H1 (cell line): ENCODE data around the gene IL16. TPM values are rescaled to one million over a fixed set of nuclear protein-coding genes. Genes with fewer than 3 reads are reported as not detected.
A peak's percentile ranks its signal among the peaks of the same experiment; 100 is the strongest.

Source experiments
- CTCF ChIA-PET: fragments of 300-600 bp; sonication (Branson Sonifier 250); formaldehyde crosslinking; loops from one replicate; lab custom pipeline; 2021; ENCODE audit not compliant: partially characterized antibody; lab: Charles Lee
- POLR2A ChIA-PET: fragments of 300-600 bp; sonication (Branson Sonifier 250); formaldehyde crosslinking; loops from one replicate; lab custom pipeline; 2021; ENCODE audit warnings: inconsistent platforms; ENCODE audit not compliant: partially characterized antibody; lab: Charles Lee
- DNase-seq, 2 experiments: peaks; one replicate each; pipeline versions ENCODE4 v3.0.0 to v3.0.0-alpha.2; 2010 to 2022; ENCODE audit warnings: low spot score in 2 of 2, low read depth in 1 of 2, mixed read lengths in 1 of 2
- FAIRE-seq: peaks from 2 replicates; lab custom pipeline; 2011; peaks lifted over from hg19 to GRCh38; lab: Jason Lieb, UNC
- H2AFZ ChIP-seq: 2 replicates; pipeline ENCODE4 v1.8.1; 2012; ENCODE audit warnings: low read length, inconsistent platforms
- H2AK5ac ChIP-seq: 2 replicates; pipeline ENCODE4 v1.6.1; 2013; ENCODE audit warnings: low read depth, low read length
- H2BK120ac ChIP-seq: replicated peaks from 2 replicates; pipeline ENCODE3; 2013; ENCODE audit warnings: low read depth, low read length, inconsistent platforms
- H2BK12ac ChIP-seq: 2 replicates; pipeline ENCODE4 v1.6.1; 2013; ENCODE audit warnings: low read depth, low read length
- H2BK15ac ChIP-seq: 2 replicates; pipeline ENCODE4 v1.6.1; 2013; ENCODE audit warnings: low read length
- H2BK20ac ChIP-seq: 2 replicates; pipeline ENCODE4 v1.6.1; 2013; ENCODE audit warnings: low read length
- H2BK5ac ChIP-seq: 2 replicates; pipeline ENCODE4 v1.6.1; 2013; ENCODE audit warnings: low read depth, low read length
- H3K14ac ChIP-seq: 2 replicates; pipeline ENCODE4 v1.6.1; 2013; ENCODE audit warnings: inconsistent platforms; ENCODE audit not compliant: insufficient read length
- H3K18ac ChIP-seq: 2 replicates; pipeline ENCODE4 v1.6.1; 2013; ENCODE audit warnings: low read length; ENCODE audit errors: extremely low read depth
- H3K23ac ChIP-seq: 2 replicates; pipeline ENCODE4 v1.6.1; 2013; ENCODE audit warnings: inconsistent platforms; ENCODE audit not compliant: insufficient read length
- H3K23me2 ChIP-seq: 2 replicates; pipeline ENCODE4 v1.6.1; 2013; ENCODE audit warnings: low read depth, low read length
- H3K27ac ChIP-seq: 2 replicates; pipeline ENCODE4 v1.6.1; 2011; ENCODE audit warnings: low read depth, low read length, inconsistent platforms
- H3K27me3 ChIP-seq, 4 experiments: replicated peaks in 1 of 4; 1 replicate in 1 of 4; 2 replicates in 3 of 4; pipeline versions ENCODE4 v1.6.1 to v1.8.1; 2011 to 2013; ENCODE audit warnings: low read length in 3 of 4, mild to moderate bottlenecking in 3 of 4, inconsistent platforms in 2 of 4, mixed read lengths in 2 of 4, moderate library complexity in 1 of 4; ENCODE audit not compliant: control insufficient read depth in 3 of 4, insufficient read depth in 3 of 4; ENCODE audit errors: extremely low read depth in 1 of 4
- H3K36me3 ChIP-seq, 4 experiments: 2 replicates each; pipeline versions ENCODE4 v1.6.1 to v1.8.1; 2011 to 2013; ENCODE audit warnings: mild to moderate bottlenecking in 4 of 4, low read length in 3 of 4, moderate library complexity in 2 of 4, control low read depth in 1 of 4, inconsistent platforms in 1 of 4; ENCODE audit not compliant: insufficient read depth in 4 of 4, control insufficient read depth in 2 of 4
- H3K4ac ChIP-seq: replicated peaks from 2 replicates; pipeline ENCODE3; 2013; ENCODE audit warnings: low read length, low read depth, mixed read lengths, inconsistent platforms; ENCODE audit not compliant: insufficient read length
- H3K4me1 ChIP-seq, 4 experiments: replicated peaks in 1 of 4; 1 replicate in 1 of 4; 2 replicates in 3 of 4; pipeline versions ENCODE4 v1.6.1 to v1.8.1; 2011 to 2013; ENCODE audit warnings: low read length in 3 of 4, inconsistent platforms in 2 of 4, mixed read lengths in 1 of 4; ENCODE audit not compliant: insufficient read depth in 4 of 4, control insufficient read depth in 3 of 4
- H3K4me2 ChIP-seq, 2 experiments: 2 replicates each; pipeline versions ENCODE4 v1.6.1 to v1.8.1; 2011 to 2013; ENCODE audit warnings: low read depth in 2 of 2, low read length in 2 of 2, control low read depth in 1 of 2, inconsistent platforms in 1 of 2, mild to moderate bottlenecking in 1 of 2; ENCODE audit not compliant: insufficient read depth in 1 of 2
- H3K4me3 ChIP-seq, 4 experiments: fragments of 200-600, 300-600 bp in 1 of 4; sonication (generic), shearing (Covaris generic), sonication (Bioruptor Twin) in 1 of 4; 2 replicates each; pipeline versions ENCODE4 v1.5.1 to v1.8.1; 2011 to 2016; ENCODE audit warnings: low read length in 4 of 4, low read depth in 3 of 4, control low read depth in 2 of 4, inconsistent platforms in 2 of 4, mild to moderate bottlenecking in 2 of 4, mixed read lengths in 1 of 4, moderate library complexity in 1 of 4; ENCODE audit not compliant: insufficient read depth in 2 of 4; ENCODE audit errors: extremely low read depth in 1 of 4
- H3K56ac ChIP-seq: replicated peaks from 2 replicates; pipeline ENCODE3; 2013; ENCODE audit warnings: low read depth, mild to moderate bottlenecking, mixed read lengths, low read length, inconsistent platforms; ENCODE audit not compliant: insufficient read length
- H3K79me1 ChIP-seq: 2 replicates; pipeline ENCODE4 v1.6.1; 2013; ENCODE audit warnings: low read depth, low read length, control low read depth
- H3K79me2 ChIP-seq, 2 experiments: 2 replicates each; pipeline versions ENCODE4 v1.6.1 to v1.8.1; 2012 to 2013; ENCODE audit warnings: low read length in 2 of 2, mild to moderate bottlenecking in 2 of 2, inconsistent platforms in 1 of 2; ENCODE audit not compliant: insufficient read depth in 2 of 2, control insufficient read depth in 1 of 2
- H3K9ac ChIP-seq, 4 experiments: replicated peaks in 1 of 4; 1 replicate in 1 of 4; 2 replicates in 3 of 4; pipeline versions ENCODE4 v1.6.1 to v1.8.1; 2011 to 2013; ENCODE audit warnings: low read depth in 3 of 4, low read length in 3 of 4, control low read depth in 2 of 4, mild to moderate bottlenecking in 2 of 4, moderate library complexity in 2 of 4, inconsistent platforms in 1 of 4; ENCODE audit errors: extremely low read depth in 1 of 4
- H3K9me3 ChIP-seq, 2 experiments: 2 replicates each; pipeline versions ENCODE4 v1.6.1 to v1.8.1; 2012 to 2013; ENCODE audit warnings: mild to moderate bottlenecking in 2 of 2, moderate library complexity in 2 of 2, control low read depth in 1 of 2, inconsistent platforms in 1 of 2, low read depth in 1 of 2, low read length in 1 of 2, mixed read lengths in 1 of 2; ENCODE audit not compliant: insufficient read depth in 2 of 2
- H4K20me1 ChIP-seq, 2 experiments: replicated peaks in 1 of 2; 2 replicates each; pipeline versions ENCODE3 to v1.8.1; 2011 to 2013; ENCODE audit warnings: inconsistent platforms in 2 of 2, low read length in 2 of 2, mild to moderate bottlenecking in 1 of 2; ENCODE audit not compliant: insufficient read depth in 2 of 2, control insufficient read depth in 1 of 2
- H4K5ac ChIP-seq: 2 replicates; pipeline ENCODE4 v1.6.1; 2013; ENCODE audit warnings: low read length, low read depth, mixed read lengths, inconsistent platforms; ENCODE audit not compliant: insufficient read length
- H4K8ac ChIP-seq: 2 replicates; pipeline ENCODE4 v1.8.0; 2013; ENCODE audit warnings: mild to moderate bottlenecking, moderate library complexity, low read length, inconsistent platforms; ENCODE audit not compliant: insufficient read depth; ENCODE audit errors: extremely low read depth
- H4K91ac ChIP-seq: replicated peaks from 2 replicates; pipeline ENCODE3; 2013; ENCODE audit warnings: low read length, mixed read lengths, inconsistent platforms; ENCODE audit not compliant: insufficient read length
- KDM5A ChIP-seq: fragments of 200-600 bp; IDR thresholded peaks from 2 replicates; pipeline ENCODE4 v1.7.1; 2012; ENCODE audit warnings: mild to moderate bottlenecking, low read length, inconsistent platforms, mixed read lengths
- NANOG ChIP-seq: IDR thresholded peaks from 2 replicates; pipeline ENCODE4 v1.6.1; 2011; ENCODE audit warnings: low read length, low read depth, mild to moderate bottlenecking, inconsistent platforms; ENCODE audit not compliant: insufficient read depth, poor library complexity, severe bottlenecking
- PHF8 ChIP-seq: fragments of 200-600 bp; sonication (generic); conservative IDR thresholded peaks from 2 replicates; pipeline ENCODE4 v1.7.1; 2012; ENCODE audit warnings: low read depth, mild to moderate bottlenecking, inconsistent platforms, low read length, moderate library complexity
- POLR2A ChIP-seq, 2 experiments: IDR thresholded peaks; 1 replicate in 1 of 2; 2 replicates in 1 of 2; pipeline ENCODE4 v1.6.1; 2011; ENCODE audit warnings: low read depth in 2 of 2, low read length in 2 of 2, mild to moderate bottlenecking in 2 of 2; ENCODE audit errors: control extremely low read depth in 1 of 2
- WGBS, 2 experiments: shearing (Covaris generic) in 1 of 2; methylation state at CpG; one replicate each; pipeline versions ENCODE4 v1.1.6 to v1.1.7; 2013 to 2015; ENCODE audit warnings: low lambda C conversion rate in 2 of 2, mixed read lengths in 2 of 2, inconsistent platforms in 1 of 2, low coverage in 1 of 2, missing lambda C conversion rate in 1 of 2; ENCODE audit not compliant: insufficient replicate concordance in 2 of 2, insufficient coverage in 1 of 2, insufficient read length in 1 of 2; ENCODE audit errors: extremely low coverage in 1 of 2, missing lambda C conversion rate in 1 of 2; 5-methylcytosine and 5-hydroxymethylcytosine counted together
- polyA plus RNA-seq, 7 experiments: library from polyadenylated mRNA; depleted of rRNA in 3 of 7; stranded (reverse) in 5 of 7; unstranded in 2 of 7; fragments of >200 nt in 5 of 7; fragments of 200-250 nt in 2 of 7; gene quantifications; 1 replicate in 5 of 7; 2 replicates in 1 of 7; 4 replicates in 1 of 7; pipeline versions ENCODE4 v1.2.1 to v1.2.3, GENCODE V29; 2011 to 2013; ENCODE audit warnings: missing spikeins in 2 of 7, mixed read lengths in 2 of 7
- total RNA-seq: library from RNA; stranded (reverse); fragmentation: NEBNext Ultra II Directional; extraction: Animal tissue kit (Norgen Biotek cat#: 25700); gene quantifications from 2 replicates; pipeline ENCODE4 v1.2.1, GENCODE V29; 2021

Gene IL16
- total and polyA plus RNA-seq, 2 of the 8 experiments (the other 6 are each of a cell fraction or from before 2014, with no cell fraction given) = 0.03 to 0.09 TPM

DNA sequence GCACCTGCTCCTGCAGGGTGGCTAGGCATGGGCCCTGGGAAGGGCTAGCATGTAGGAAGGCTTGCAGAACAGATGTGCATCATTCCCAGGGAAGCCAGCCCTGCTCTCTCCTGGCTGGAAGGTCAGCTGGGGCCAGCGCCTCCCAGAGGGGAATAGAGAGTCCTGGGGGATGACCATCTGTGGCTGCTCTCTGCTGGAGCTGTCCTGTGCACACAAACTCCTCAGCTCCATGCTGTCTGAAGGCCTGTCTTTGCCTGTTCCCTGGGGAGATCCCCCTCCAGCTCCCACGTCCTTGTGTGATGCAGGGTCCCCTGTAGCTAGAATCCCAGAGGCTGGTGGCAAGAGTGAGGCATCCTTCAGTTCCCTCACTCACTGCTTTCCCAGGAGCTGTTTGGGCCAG is 19.3 kb downstream of the IL16 start:
- Histone ChIP-seq H3K14ac (no peak overlapping the region), H2BK120ac (no peak overlapping the region), H3K27me3 (no peaks in the 10 kb centered on the region), H2BK15ac (no peak overlapping the region), H4K20me1 (no peaks in the 10 kb centered on the region), H4K91ac (no peak overlapping the region), H3K4me1 (peaks cover 0 to 2% (median 0%) of the 10 kb centered on the region in 4 experiments; a peak in 1 of 7 replicates), H4K5ac (no peak overlapping the region), H2AK5ac (no peak overlapping the region), H3K4me2 (no peak overlapping the region), H3K56ac (no peak overlapping the region), H3K23me2 (no peaks in the 10 kb centered on the region)
- CTCF ChIA-PET = interaction anchor here (0.5 to 3.0 kb wide), 6 partner anchors 37 to 1725 kb away, joined by 3 to 19 read pairs (median 4); no protein-coding TSS in a partner anchor
- 80% methylated on average over 2 of the region's 2 CpGs; no CpG with 5 or more reads in 1 of the 2 experiments for WGBS, 2 experiments
- no peak for DNase-seq
- TF ChIP-seq NANOG (no peak), POLR2A (IDR thresholded peaks at IDR 0.05; ENCODE audit: control extremely low read depth in 1 of 2, low read depth in 2 of 2, low read length in 2 of 2) (no peak), PHF8 (no peak), KDM5A (no peak)
- TF ChIP-seq, all 59 proteins: peak for 0
- Histone ChIP-seq H3K9ac (no peak overlapping the region), H2BK5ac (no peak overlapping the region), H3K4me3 (no peak overlapping the region), H3K9me3 (no peaks in the 10 kb centered on the region), H3K23ac (no peak overlapping the region), H3K79me2 (no peaks in the 10 kb centered on the region), H2BK20ac (no peak overlapping the region), H3K18ac (no peak overlapping the region), H2BK12ac (no peak overlapping the region), H3K36me3 (no peaks in the 10 kb centered on the region), H3K79me1 (no peaks in the 10 kb centered on the region), H2AFZ (peak overlapping the region; percentile 93), H3K27ac (no peak overlapping the region), H3K4ac (no peak overlapping the region), H4K8ac (peak overlapping the region; percentile 95)
- POLR2A ChIA-PET = interaction anchor here (0.5 kb wide), 1 partner anchor 386 kb away, joined by 3 read pairs; no protein-coding TSS in a partner anchor
- FAIRE-seq = no peak
